ENCODE measurements around the gene RSRC1.
"Not testable (repeated sequence)": the region's sequence is repeated elsewhere in the genome, so short reads cannot be mapped to it uniquely, and the experiment has no call there.

The RSRC1 gene

GRCh38 chr3:158528076-158528674, 418.3 kb downstream of the RSRC1 start:
- DNase-seq (ENCODE audit: low read depth), result no peak

GRCh38 chr3:158531334-158531733, 421.4 kb downstream of the RSRC1 start:
- no peak for DNase-seq (ENCODE audit: low read depth)

- DNase-seq (ENCODE audit: low read depth), result no peak
Measured at GRCh38 chr3:158532099-158532734, 422.3 kb downstream of the RSRC1 start.

- DNase-seq (ENCODE audit: low read depth), result no peak
Measured at GRCh38 chr3:158535918-158536317, 426.0 kb downstream of the RSRC1 start.

- DNase-seq (ENCODE audit: low read depth), result no peak
Measured at GRCh38 chr3:158539414-158540014, 429.6 kb downstream of the RSRC1 start.

GRCh38 chr3:158540066-158540465, 430.2 kb downstream of the RSRC1 start:
- DNase-seq (ENCODE audit: low read depth), result no peak

- DNase-seq (ENCODE audit: low read depth), result no peak
Measured at GRCh38 chr3:158548691-158549090, 438.8 kb downstream of the RSRC1 start.

- DNase-seq (ENCODE audit: low read depth), result not testable (repeated sequence)
Measured at GRCh38 chr3:158549938-158550337, 440.0 kb downstream of the RSRC1 start.

GRCh38 chr3:158552124-158552523, 442.2 kb downstream of the RSRC1 start:
- no peak for DNase-seq (ENCODE audit: low read depth)

GRCh38 chr3:158559504-158559903, 449.6 kb downstream of the RSRC1 start:
- DNase-seq (ENCODE audit: low read depth), result no peak

GRCh38 chr3:158560979-158561378, 451.1 kb downstream of the RSRC1 start:
- no peak for DNase-seq (ENCODE audit: low read depth)

GRCh38 chr3:158562674-158563073, 452.8 kb downstream of the RSRC1 start:
- no peak for DNase-seq (ENCODE audit: low read depth)

GRCh38 chr3:158563076-158563475, 453.2 kb downstream of the RSRC1 start:
- no peak for DNase-seq (ENCODE audit: low read depth)

GRCh38 chr3:158565076-158565475, 455.2 kb downstream of the RSRC1 start:
- no peak for DNase-seq (ENCODE audit: low read depth)

- no peak for DNase-seq (ENCODE audit: low read depth)
Measured at GRCh38 chr3:158568784-158569183, 458.9 kb downstream of the RSRC1 start.

- no peak for DNase-seq (ENCODE audit: low read depth)
Measured at GRCh38 chr3:158569794-158570193, 459.9 kb downstream of the RSRC1 start.

GRCh38 chr3:158570999-158571702, 461.3 kb downstream of the RSRC1 start, which contains the start of gene MLF1:
Gene MLF1 (plus strand): TSS chr3:158571194. CDS start chr3:158571301, 107 bp downstream.
- peak; percentile 64 for DNase-seq (ENCODE audit: low read depth)

GRCh38 chr3:158571969-158572765, 462.3 kb downstream of the RSRC1 start:
- no peak for DNase-seq (ENCODE audit: low read depth)

GRCh38 chr3:158572766-158573060, 462.8 kb downstream of the RSRC1 start:
- DNase-seq (ENCODE audit: low read depth), result no peak

GRCh38 chr3:158573714-158574113, 463.8 kb downstream of the RSRC1 start:
- no peak for DNase-seq (ENCODE audit: low read depth)

GRCh38 chr3:158574646-158575045, 464.8 kb downstream of the RSRC1 start:
- no peak for DNase-seq (ENCODE audit: low read depth)

GRCh38 chr3:158590223-158590622, 480.3 kb downstream of the RSRC1 start:
- no peak for DNase-seq (ENCODE audit: low read depth)
